ENCODE data around the gene UGT1A7. TPM values are rescaled to one million over a fixed set of nuclear protein-coding genes. Genes with fewer than 3 reads are reported as not detected.
"Not testable (repeated sequence)": the region's sequence is repeated elsewhere in the genome, so short reads cannot be mapped to it uniquely, and the experiment has no call there.

UGT1A7 gene
- total and polyA plus RNA-seq, 2 donors = 0.08 to 2.5 TPM

GRCh38 chr2:233747283-233747544, 65.5 kb downstream of the UGT1A7 start:
- no peak for DNase-seq (ENCODE audit: extremely low spot score)
- no peaks in the 10 kb centered on the region for H3K4me1 ChIP-seq (ENCODE audit: insufficient read depth)
- WGBS = 85% methylated on average over 6 of the region's 6 CpGs
- H3K36me3 ChIP-seq (ENCODE audit: insufficient read depth) = no peaks in the 10 kb centered on the region
- H3K27ac ChIP-seq (ENCODE audit: low read depth) = no peak overlapping the region
- no peak overlapping the region for H3K4me3 ChIP-seq (ENCODE audit: low read depth, low read length)

DNA sequence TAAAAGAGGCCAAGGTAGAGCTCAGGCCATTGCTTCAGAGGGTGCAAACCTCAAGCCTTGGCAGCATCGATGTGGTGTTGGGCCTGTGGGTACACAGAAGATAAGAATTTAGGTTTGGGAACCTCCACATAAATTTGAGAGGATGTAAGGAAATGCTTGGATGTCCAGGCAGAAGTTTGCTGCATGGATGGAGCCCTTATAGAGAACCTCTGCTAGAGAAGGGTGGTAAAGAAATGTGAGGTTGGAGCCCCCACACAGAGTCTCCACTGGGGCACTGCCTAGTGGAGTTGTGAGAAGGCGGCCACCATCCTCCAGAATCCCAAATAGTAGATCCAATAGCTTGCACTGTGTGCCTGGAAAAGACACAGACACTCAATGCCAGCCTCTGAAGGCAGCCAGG, 69.0 kb downstream of the UGT1A7 start:
- H3K36me3 ChIP-seq (ENCODE audit: insufficient read depth); H3K4me3 ChIP-seq (ENCODE audit: low read depth, low read length); DNase-seq (ENCODE audit: extremely low spot score); H3K27ac ChIP-seq (ENCODE audit: low read depth); H3K4me1 ChIP-seq (ENCODE audit: insufficient read depth): not testable (repeated sequence)
- WGBS = 79% methylated on average over 2 of the region's 2 CpGs

- not testable (repeated sequence) for H3K27ac ChIP-seq (ENCODE audit: low read depth); H3K4me1 ChIP-seq (ENCODE audit: insufficient read depth); H3K4me3 ChIP-seq (ENCODE audit: low read depth, low read length); H3K36me3 ChIP-seq (ENCODE audit: insufficient read depth); DNase-seq (ENCODE audit: extremely low spot score)
- 69% methylated on average over 2 of the region's 2 CpGs for WGBS
Measured at GRCh38 chr2:233751212-233752009, 69.7 kb downstream of the UGT1A7 start.

- DNase-seq (ENCODE audit: extremely low spot score) = no peak
- no peaks in the 10 kb centered on the region for H3K36me3 ChIP-seq (ENCODE audit: insufficient read depth)
- H3K4me3 ChIP-seq (ENCODE audit: low read depth, low read length) = no peak overlapping the region
- H3K4me1 ChIP-seq (ENCODE audit: insufficient read depth) = no peaks in the 10 kb centered on the region
- no peak overlapping the region for H3K27ac ChIP-seq (ENCODE audit: low read depth)
- 89% methylated on average over 44 of the region's 44 CpGs for WGBS
Measured at GRCh38 chr2:233754872-233755611, 73.3 kb downstream of the UGT1A7 start.

GRCh38 chr2:233756429-233757081, 74.9 kb downstream of the UGT1A7 start:
- H3K4me1 ChIP-seq (ENCODE audit: insufficient read depth) = no peaks in the 10 kb centered on the region
- no peak for DNase-seq (ENCODE audit: extremely low spot score)
- no peak overlapping the region for H3K27ac ChIP-seq (ENCODE audit: low read depth)
- 72% methylated on average over 7 of the region's 7 CpGs for WGBS
- no peak overlapping the region for H3K4me3 ChIP-seq (ENCODE audit: low read depth, low read length)
- no peaks in the 10 kb centered on the region for H3K36me3 ChIP-seq (ENCODE audit: insufficient read depth)

GRCh38 chr2:233758141-233758540, 76.4 kb downstream of the UGT1A7 start:
- no peaks in the 10 kb centered on the region for H3K36me3 ChIP-seq (ENCODE audit: insufficient read depth)
- DNase-seq (ENCODE audit: extremely low spot score) = no peak
- no peaks in the 10 kb centered on the region for H3K4me1 ChIP-seq (ENCODE audit: insufficient read depth)

GRCh38 chr2:233758849-233759248, 77.1 kb downstream of the UGT1A7 start:
- no peak overlapping the region for H3K4me3 ChIP-seq (ENCODE audit: low read depth, low read length)
- peak overlapping the region; percentile 41 for H3K27ac ChIP-seq (ENCODE audit: low read depth)
- no peak for DNase-seq (ENCODE audit: extremely low spot score)
- no peaks in the 10 kb centered on the region for H3K36me3 ChIP-seq (ENCODE audit: insufficient read depth)
- no peaks in the 10 kb centered on the region for H3K4me1 ChIP-seq (ENCODE audit: insufficient read depth)
- 84% methylated on average over 2 of the region's 2 CpGs for WGBS

More at GRCh38 chr2:233758141-233758540, 76.4 kb downstream of the UGT1A7 start:
- no peak overlapping the region for H3K27ac ChIP-seq (ENCODE audit: low read depth)
- no peak overlapping the region for H3K4me3 ChIP-seq (ENCODE audit: low read depth, low read length)

- H3K4me1 ChIP-seq (ENCODE audit: insufficient read depth) = no peaks in the 10 kb centered on the region
- WGBS = 87% methylated on average over 6 of the region's 6 CpGs
- no peaks in the 10 kb centered on the region for H3K36me3 ChIP-seq (ENCODE audit: insufficient read depth)
- peak within 1 kb of the TSS; percentile 41 for H3K27ac ChIP-seq (ENCODE audit: low read depth)
- no peak within 1 kb of the TSS for H3K4me3 ChIP-seq (ENCODE audit: low read depth, low read length)
- DNase-seq (ENCODE audit: extremely low spot score) = no peak
Measured at GRCh38 chr2:233760043-233760442, 78.3 kb downstream of the UGT1A7 start, which contains the start of gene UGT1A1. TSS of gene UGT1A1 (plus strand) at chr2:233760270. CDS start at chr2:233760288, 18 bp downstream.

- 62% methylated on average over 4 of the region's 4 CpGs for WGBS
- no peak overlapping the region for H3K4me3 ChIP-seq (ENCODE audit: low read depth, low read length)
- DNase-seq (ENCODE audit: extremely low spot score) = no peak
- no peaks in the 10 kb centered on the region for H3K4me1 ChIP-seq (ENCODE audit: insufficient read depth)
- no peaks in the 10 kb centered on the region for H3K36me3 ChIP-seq (ENCODE audit: insufficient read depth)
- H3K27ac ChIP-seq (ENCODE audit: low read depth) = peak overlapping the region; percentile 54
Measured at GRCh38 chr2:233761040-233761769, 79.5 kb downstream of the UGT1A7 start.

DNA sequence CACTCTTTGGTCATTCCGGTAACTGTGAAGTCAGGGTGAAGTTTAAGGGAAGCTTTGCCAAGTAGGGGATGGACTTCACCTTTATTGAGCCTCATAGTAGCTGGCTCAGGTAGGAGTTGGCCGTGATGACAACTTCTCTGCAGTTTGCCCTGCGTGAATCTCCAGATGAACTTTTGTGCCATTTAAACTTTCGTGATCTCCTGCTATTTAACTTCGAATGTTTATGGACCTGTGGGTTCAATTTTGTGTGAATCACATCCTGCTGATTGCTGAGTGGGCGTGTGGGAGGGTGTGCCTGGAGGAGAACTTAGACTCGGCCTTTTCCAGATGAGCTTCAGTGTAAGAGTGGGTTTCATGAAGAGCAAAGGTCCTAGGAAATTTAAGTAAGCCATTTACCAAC, 82.6 kb downstream of the UGT1A7 start:
- H3K36me3 ChIP-seq (ENCODE audit: insufficient read depth) = no peaks in the 10 kb centered on the region
- H3K27ac ChIP-seq (ENCODE audit: low read depth) = no peak overlapping the region
- DNase-seq (ENCODE audit: extremely low spot score) = no peak
- no peak overlapping the region for H3K4me3 ChIP-seq (ENCODE audit: low read depth, low read length)
- WGBS = 68% methylated on average over 7 of the region's 7 CpGs
- no peaks in the 10 kb centered on the region for H3K4me1 ChIP-seq (ENCODE audit: insufficient read depth)

GRCh38 chr2:233764761-233765160, 83.1 kb downstream of the UGT1A7 start:
- Histone ChIP-seq H3K27ac (ENCODE audit: low read depth) (peak overlapping the region; percentile 15), H3K4me1 (ENCODE audit: insufficient read depth) (no peaks in the 10 kb centered on the region), H3K36me3 (ENCODE audit: insufficient read depth) (no peaks in the 10 kb centered on the region), H3K4me3 (ENCODE audit: low read depth, low read length) (no peak overlapping the region)
- no peak for DNase-seq (ENCODE audit: extremely low spot score)
- WGBS = 55% methylated on average over 3 of the region's 3 CpGs

DNA sequence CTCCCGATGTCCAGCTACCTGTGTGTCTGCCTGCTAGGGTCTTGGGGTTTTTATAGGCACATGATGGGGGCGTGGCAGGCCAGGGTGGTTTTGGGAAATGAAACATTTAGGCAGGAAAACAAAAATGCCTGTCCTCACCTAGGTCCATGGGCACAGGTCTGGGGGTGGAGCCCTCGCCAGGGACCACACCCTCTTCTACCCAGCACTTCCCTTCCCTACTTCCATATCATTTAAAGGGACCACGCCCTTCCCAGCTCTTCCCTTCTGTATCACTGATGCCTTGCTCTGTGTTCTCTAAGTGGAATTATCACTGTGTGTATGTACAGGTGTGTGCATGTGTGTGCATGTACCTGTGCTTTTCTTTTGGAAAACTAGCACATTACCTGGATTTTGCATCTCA, 84.7 kb downstream of the UGT1A7 start:
- H3K27ac ChIP-seq (ENCODE audit: low read depth) = no peak overlapping the region
- WGBS = 79% methylated on average over 4 of the region's 4 CpGs
- no peak for DNase-seq (ENCODE audit: extremely low spot score)
- H3K4me1 ChIP-seq (ENCODE audit: insufficient read depth) = no peaks in the 10 kb centered on the region
- H3K36me3 ChIP-seq (ENCODE audit: insufficient read depth) = no peaks in the 10 kb centered on the region
- no peak overlapping the region for H3K4me3 ChIP-seq (ENCODE audit: low read depth, low read length)

DNA sequence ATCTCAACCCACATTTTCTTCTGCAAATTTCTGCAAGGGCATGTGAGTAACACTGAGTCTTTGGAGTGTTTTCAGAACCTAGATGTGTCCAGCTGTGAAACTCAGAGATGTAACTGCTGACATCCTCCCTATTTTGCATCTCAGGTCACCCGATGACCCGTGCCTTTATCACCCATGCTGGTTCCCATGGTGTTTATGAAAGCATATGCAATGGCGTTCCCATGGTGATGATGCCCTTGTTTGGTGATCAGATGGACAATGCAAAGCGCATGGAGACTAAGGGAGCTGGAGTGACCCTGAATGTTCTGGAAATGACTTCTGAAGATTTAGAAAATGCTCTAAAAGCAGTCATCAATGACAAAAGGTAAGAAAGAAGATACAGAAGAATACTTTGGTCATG, 86.4 kb downstream of the UGT1A7 start:
- no peak for DNase-seq (ENCODE audit: extremely low spot score)
- Histone ChIP-seq H3K36me3 (ENCODE audit: insufficient read depth) (no peaks in the 10 kb centered on the region), H3K4me3 (ENCODE audit: low read depth, low read length) (no peak overlapping the region), H3K4me1 (ENCODE audit: insufficient read depth) (no peaks in the 10 kb centered on the region), H3K27ac (ENCODE audit: low read depth) (no peak overlapping the region)
- 76% methylated on average over 4 of the region's 4 CpGs for WGBS
